Measurements from ENCODE around the gene SNED1.

The SNED1 gene

GRCh38 chr2:241020629-241021190, 22.3 kb downstream of the SNED1 start:
- no peaks in the 10 kb centered on the region for H3K36me3 ChIP-seq (ENCODE audit: control insufficient read depth, insufficient read depth, low read length)
- peaks cover 9% of the 10 kb centered on the region for H3K9me3 ChIP-seq (ENCODE audit: control insufficient read depth, low read length)
- WGBS, 2 experiments (ENCODE audit: insufficient coverage in 2 of 2) = 93 to 96% methylated on average over 5 to 6 of the region's 8 CpGs
- H3K4me1 ChIP-seq (ENCODE audit: control insufficient read depth, insufficient read depth, low read length, poor library complexity, severe bottlenecking) = no peaks in the 10 kb centered on the region
- H3K27ac ChIP-seq (ENCODE audit: low read depth, low read length, severe bottlenecking) = no peak overlapping the region
- no peak overlapping the region for H3K4me3 ChIP-seq (ENCODE audit: extremely low read depth, insufficient read depth, low read length, poor library complexity, severe bottlenecking)

- H3K9me3 ChIP-seq (ENCODE audit: control insufficient read depth, low read length) = peaks cover 14% of the 10 kb centered on the region
- no peaks in the 10 kb centered on the region for H3K4me1 ChIP-seq (ENCODE audit: control insufficient read depth, insufficient read depth, low read length, poor library complexity, severe bottlenecking)
- H3K4me3 ChIP-seq (ENCODE audit: extremely low read depth, insufficient read depth, low read length, poor library complexity, severe bottlenecking) = no peak overlapping the region
- no peaks in the 10 kb centered on the region for H3K36me3 ChIP-seq (ENCODE audit: control insufficient read depth, insufficient read depth, low read length)
- H3K27ac ChIP-seq (ENCODE audit: low read depth, low read length, severe bottlenecking) = no peak overlapping the region
- WGBS, 2 experiments (ENCODE audit: insufficient coverage in 2 of 2) = 43% methylated on average over 1 of the region's 1 CpG; no CpG with 5 or more reads in 1 of the 2 experiments
These were observed 27.2 kb downstream of the SNED1 start for GRCh38 chr2:241025639-241026038.

- 85 to 90% methylated on average over 13 to 17 of the region's 17 CpGs for WGBS, 2 experiments (ENCODE audit: insufficient coverage in 2 of 2)
- peaks cover 2% of the 10 kb centered on the region for H3K36me3 ChIP-seq (ENCODE audit: control insufficient read depth, insufficient read depth, low read length)
- H3K27ac ChIP-seq (ENCODE audit: low read depth, low read length, severe bottlenecking) = no peak overlapping the region
- no peak overlapping the region for H3K4me3 ChIP-seq (ENCODE audit: extremely low read depth, insufficient read depth, low read length, poor library complexity, severe bottlenecking)
- no peaks in the 10 kb centered on the region for H3K4me1 ChIP-seq (ENCODE audit: control insufficient read depth, insufficient read depth, low read length, poor library complexity, severe bottlenecking)
- H3K9me3 ChIP-seq (ENCODE audit: control insufficient read depth, low read length) = peaks cover 13% of the 10 kb centered on the region
These were observed 31.3 kb downstream of the SNED1 start for GRCh38 chr2:241029599-241030332.

GRCh38 chr2:241030333-241030680, 31.9 kb downstream of the SNED1 start:
- Histone ChIP-seq H3K27ac (ENCODE audit: low read depth, low read length, severe bottlenecking) (no peak overlapping the region), H3K4me3 (ENCODE audit: extremely low read depth, insufficient read depth, low read length, poor library complexity, severe bottlenecking) (no peak overlapping the region), H3K9me3 (ENCODE audit: control insufficient read depth, low read length) (peaks cover 8% of the 10 kb centered on the region), H3K4me1 (ENCODE audit: control insufficient read depth, insufficient read depth, low read length, poor library complexity, severe bottlenecking) (no peaks in the 10 kb centered on the region), H3K36me3 (ENCODE audit: control insufficient read depth, insufficient read depth, low read length) (peaks cover 2% of the 10 kb centered on the region)
- 90 to 95% methylated on average over 14 of the region's 15 CpGs for WGBS, 2 experiments (ENCODE audit: insufficient coverage in 2 of 2)

- no peak overlapping the region for H3K27ac ChIP-seq (ENCODE audit: low read depth, low read length, severe bottlenecking)
- H3K4me3 ChIP-seq (ENCODE audit: extremely low read depth, insufficient read depth, low read length, poor library complexity, severe bottlenecking) = no peak overlapping the region
- H3K36me3 ChIP-seq (ENCODE audit: control insufficient read depth, insufficient read depth, low read length) = peaks cover 2% of the 10 kb centered on the region
- H3K4me1 ChIP-seq (ENCODE audit: control insufficient read depth, insufficient read depth, low read length, poor library complexity, severe bottlenecking) = no peaks in the 10 kb centered on the region
- 92 to 93% methylated on average over 7 of the region's 7 CpGs for WGBS, 2 experiments (ENCODE audit: insufficient coverage in 2 of 2)
- H3K9me3 ChIP-seq (ENCODE audit: control insufficient read depth, low read length) = peaks cover 5% of the 10 kb centered on the region
These were observed 32.5 kb downstream of the SNED1 start for GRCh38 chr2:241030883-241031282.

- Histone ChIP-seq H3K4me3 (ENCODE audit: extremely low read depth, insufficient read depth, low read length, poor library complexity, severe bottlenecking) (no peak overlapping the region), H3K4me1 (ENCODE audit: control insufficient read depth, insufficient read depth, low read length, poor library complexity, severe bottlenecking) (peaks cover 2% of the 10 kb centered on the region), H3K36me3 (ENCODE audit: control insufficient read depth, insufficient read depth, low read length) (peaks cover 2% of the 10 kb centered on the region), H3K27ac (ENCODE audit: low read depth, low read length, severe bottlenecking) (no peak overlapping the region), H3K9me3 (ENCODE audit: control insufficient read depth, low read length) (no peaks in the 10 kb centered on the region)
- 89 to 94% methylated on average over 17 to 20 of the region's 20 CpGs for WGBS, 2 experiments (ENCODE audit: insufficient coverage in 2 of 2)
These were observed 33.2 kb downstream of the SNED1 start for GRCh38 chr2:241031436-241032165.

GRCh38 chr2:241033336-241033987, 35.0 kb downstream of the SNED1 start:
- Histone ChIP-seq H3K27ac (ENCODE audit: low read depth, low read length, severe bottlenecking) (no peak overlapping the region), H3K36me3 (ENCODE audit: control insufficient read depth, insufficient read depth, low read length) (peaks cover 2% of the 10 kb centered on the region), H3K4me3 (ENCODE audit: extremely low read depth, insufficient read depth, low read length, poor library complexity, severe bottlenecking) (no peak overlapping the region), H3K4me1 (ENCODE audit: control insufficient read depth, insufficient read depth, low read length, poor library complexity, severe bottlenecking) (peaks cover 2% of the 10 kb centered on the region), H3K9me3 (ENCODE audit: control insufficient read depth, low read length) (no peaks in the 10 kb centered on the region)
- WGBS, 2 experiments (ENCODE audit: insufficient coverage in 2 of 2) = 87 to 96% methylated on average over 15 to 16 of the region's 17 CpGs

GRCh38 chr2:241033994-241034393, 35.6 kb downstream of the SNED1 start:
- peaks cover 2% of the 10 kb centered on the region for H3K36me3 ChIP-seq (ENCODE audit: control insufficient read depth, insufficient read depth, low read length)

GRCh38 chr2:241034490-241035141, 36.2 kb downstream of the SNED1 start:
- H3K9me3 ChIP-seq (ENCODE audit: control insufficient read depth, low read length) = no peaks in the 10 kb centered on the region
- H3K4me1 ChIP-seq (ENCODE audit: control insufficient read depth, insufficient read depth, low read length, poor library complexity, severe bottlenecking) = peaks cover 2% of the 10 kb centered on the region
- 94 to 97% methylated on average over 15 to 20 of the region's 22 CpGs for WGBS, 2 experiments (ENCODE audit: insufficient coverage in 2 of 2)
- peaks cover 2% of the 10 kb centered on the region for H3K36me3 ChIP-seq (ENCODE audit: control insufficient read depth, insufficient read depth, low read length)
- H3K4me3 ChIP-seq (ENCODE audit: extremely low read depth, insufficient read depth, low read length, poor library complexity, severe bottlenecking) = no peak overlapping the region
- H3K27ac ChIP-seq (ENCODE audit: low read depth, low read length, severe bottlenecking) = no peak overlapping the region

More at GRCh38 chr2:241033994-241034393, 35.6 kb downstream of the SNED1 start:
- no peaks in the 10 kb centered on the region for H3K9me3 ChIP-seq (ENCODE audit: control insufficient read depth, low read length)
- 86 to 91% methylated on average over 5 to 7 of the region's 7 CpGs for WGBS, 2 experiments (ENCODE audit: insufficient coverage in 2 of 2)
- H3K4me3 ChIP-seq (ENCODE audit: extremely low read depth, insufficient read depth, low read length, poor library complexity, severe bottlenecking) = no peak overlapping the region
- H3K4me1 ChIP-seq (ENCODE audit: control insufficient read depth, insufficient read depth, low read length, poor library complexity, severe bottlenecking) = peaks cover 2% of the 10 kb centered on the region
- no peak overlapping the region for H3K27ac ChIP-seq (ENCODE audit: low read depth, low read length, severe bottlenecking)

- Histone ChIP-seq H3K36me3 (ENCODE audit: control insufficient read depth, insufficient read depth, low read length) (peaks cover 2% of the 10 kb centered on the region), H3K4me1 (ENCODE audit: control insufficient read depth, insufficient read depth, low read length, poor library complexity, severe bottlenecking) (peaks cover 2% of the 10 kb centered on the region), H3K9me3 (ENCODE audit: control insufficient read depth, low read length) (no peaks in the 10 kb centered on the region), H3K4me3 (ENCODE audit: extremely low read depth, insufficient read depth, low read length, poor library complexity, severe bottlenecking) (no peak overlapping the region), H3K27ac (ENCODE audit: low read depth, low read length, severe bottlenecking) (no peak overlapping the region)
- WGBS, 2 experiments (ENCODE audit: insufficient coverage in 2 of 2) = 68 to 72% methylated on average over 18 to 24 of the region's 31 CpGs
These were observed 36.9 kb downstream of the SNED1 start for GRCh38 chr2:241035142-241035817.
